H1 (cell line): ENCODE data around the gene GABARAPL1. TPM values are rescaled to one million over a fixed set of nuclear protein-coding genes. Genes with fewer than 3 reads are reported as not detected.

Experiments used
- CTCF ChIP-seq, 3 experiments: IDR thresholded peaks; 1 replicate in 2 of 3; 2 replicates in 1 of 3; pipeline versions ENCODE4 v1.5.1 to v1.6.1; 2011; ENCODE audit warnings: low read length in 3 of 3, mild to moderate bottlenecking in 3 of 3, inconsistent platforms in 2 of 3, low read depth in 1 of 3, moderate library complexity in 1 of 3; ENCODE audit not compliant: insufficient read depth in 1 of 3; ENCODE audit errors: control extremely low read depth in 1 of 3
- EZH2 ChIP-seq: fragments of 200-600 bp; sonication (generic); IDR thresholded peaks from 2 replicates; pipeline ENCODE4 v1.7.1; 2012; ENCODE audit warnings: low read depth, mild to moderate bottlenecking, moderate library complexity, low read length, inconsistent platforms; ENCODE audit not compliant: severe bottlenecking
- MAFK ChIP-seq: IDR thresholded peaks from 2 replicates; pipeline ENCODE4 v1.6.1; 2012; ENCODE audit warnings: low read depth, mild to moderate bottlenecking, improper control_type of control experiment, low read length
- SUZ12 ChIP-seq: fragments of 200-600 bp; sonication (generic); IDR thresholded peaks from 2 replicates; pipeline ENCODE4 v1.6.1; 2012; ENCODE audit warnings: mild to moderate bottlenecking, inconsistent platforms, low read length, moderate library complexity, mixed read lengths
- polyA plus RNA-seq, 7 experiments: library from polyadenylated mRNA; depleted of rRNA in 3 of 7; stranded (reverse) in 5 of 7; unstranded in 2 of 7; fragments of >200 nt in 5 of 7; fragments of 200-250 nt in 2 of 7; gene quantifications; 1 replicate in 5 of 7; 2 replicates in 1 of 7; 4 replicates in 1 of 7; pipeline versions ENCODE4 v1.2.1 to v1.2.3, GENCODE V29; 2011 to 2013; ENCODE audit warnings: missing spikeins in 2 of 7, mixed read lengths in 2 of 7
- total RNA-seq: library from RNA; stranded (reverse); fragmentation: NEBNext Ultra II Directional; extraction: Animal tissue kit (Norgen Biotek cat#: 25700); gene quantifications from 2 replicates; pipeline ENCODE4 v1.2.1, GENCODE V29; 2021
- TF ChIP-seq, protein P1 (sequence below): fragments of 300-600 bp; sonication (generic); IDR thresholded peaks from 2 replicates; pipeline ENCODE4 v1.7.1; 2012; ENCODE audit warnings: low read length, moderate library complexity, mild to moderate bottlenecking, inconsistent platforms; ENCODE audit not compliant: insufficient replicate concordance
- TF ChIP-seq, protein P2 (sequence below): IDR thresholded peaks from 2 replicates; pipeline ENCODE4 v1.6.1; 2012; ENCODE audit warnings: inconsistent platforms

The GABARAPL1 gene
- total and polyA plus RNA-seq, 2 of the 8 experiments (the other 6 are each of a cell fraction or from before 2014, with no cell fraction given), result 56.1 to 87.9 TPM

- TF ChIP-seq, protein P1, sequence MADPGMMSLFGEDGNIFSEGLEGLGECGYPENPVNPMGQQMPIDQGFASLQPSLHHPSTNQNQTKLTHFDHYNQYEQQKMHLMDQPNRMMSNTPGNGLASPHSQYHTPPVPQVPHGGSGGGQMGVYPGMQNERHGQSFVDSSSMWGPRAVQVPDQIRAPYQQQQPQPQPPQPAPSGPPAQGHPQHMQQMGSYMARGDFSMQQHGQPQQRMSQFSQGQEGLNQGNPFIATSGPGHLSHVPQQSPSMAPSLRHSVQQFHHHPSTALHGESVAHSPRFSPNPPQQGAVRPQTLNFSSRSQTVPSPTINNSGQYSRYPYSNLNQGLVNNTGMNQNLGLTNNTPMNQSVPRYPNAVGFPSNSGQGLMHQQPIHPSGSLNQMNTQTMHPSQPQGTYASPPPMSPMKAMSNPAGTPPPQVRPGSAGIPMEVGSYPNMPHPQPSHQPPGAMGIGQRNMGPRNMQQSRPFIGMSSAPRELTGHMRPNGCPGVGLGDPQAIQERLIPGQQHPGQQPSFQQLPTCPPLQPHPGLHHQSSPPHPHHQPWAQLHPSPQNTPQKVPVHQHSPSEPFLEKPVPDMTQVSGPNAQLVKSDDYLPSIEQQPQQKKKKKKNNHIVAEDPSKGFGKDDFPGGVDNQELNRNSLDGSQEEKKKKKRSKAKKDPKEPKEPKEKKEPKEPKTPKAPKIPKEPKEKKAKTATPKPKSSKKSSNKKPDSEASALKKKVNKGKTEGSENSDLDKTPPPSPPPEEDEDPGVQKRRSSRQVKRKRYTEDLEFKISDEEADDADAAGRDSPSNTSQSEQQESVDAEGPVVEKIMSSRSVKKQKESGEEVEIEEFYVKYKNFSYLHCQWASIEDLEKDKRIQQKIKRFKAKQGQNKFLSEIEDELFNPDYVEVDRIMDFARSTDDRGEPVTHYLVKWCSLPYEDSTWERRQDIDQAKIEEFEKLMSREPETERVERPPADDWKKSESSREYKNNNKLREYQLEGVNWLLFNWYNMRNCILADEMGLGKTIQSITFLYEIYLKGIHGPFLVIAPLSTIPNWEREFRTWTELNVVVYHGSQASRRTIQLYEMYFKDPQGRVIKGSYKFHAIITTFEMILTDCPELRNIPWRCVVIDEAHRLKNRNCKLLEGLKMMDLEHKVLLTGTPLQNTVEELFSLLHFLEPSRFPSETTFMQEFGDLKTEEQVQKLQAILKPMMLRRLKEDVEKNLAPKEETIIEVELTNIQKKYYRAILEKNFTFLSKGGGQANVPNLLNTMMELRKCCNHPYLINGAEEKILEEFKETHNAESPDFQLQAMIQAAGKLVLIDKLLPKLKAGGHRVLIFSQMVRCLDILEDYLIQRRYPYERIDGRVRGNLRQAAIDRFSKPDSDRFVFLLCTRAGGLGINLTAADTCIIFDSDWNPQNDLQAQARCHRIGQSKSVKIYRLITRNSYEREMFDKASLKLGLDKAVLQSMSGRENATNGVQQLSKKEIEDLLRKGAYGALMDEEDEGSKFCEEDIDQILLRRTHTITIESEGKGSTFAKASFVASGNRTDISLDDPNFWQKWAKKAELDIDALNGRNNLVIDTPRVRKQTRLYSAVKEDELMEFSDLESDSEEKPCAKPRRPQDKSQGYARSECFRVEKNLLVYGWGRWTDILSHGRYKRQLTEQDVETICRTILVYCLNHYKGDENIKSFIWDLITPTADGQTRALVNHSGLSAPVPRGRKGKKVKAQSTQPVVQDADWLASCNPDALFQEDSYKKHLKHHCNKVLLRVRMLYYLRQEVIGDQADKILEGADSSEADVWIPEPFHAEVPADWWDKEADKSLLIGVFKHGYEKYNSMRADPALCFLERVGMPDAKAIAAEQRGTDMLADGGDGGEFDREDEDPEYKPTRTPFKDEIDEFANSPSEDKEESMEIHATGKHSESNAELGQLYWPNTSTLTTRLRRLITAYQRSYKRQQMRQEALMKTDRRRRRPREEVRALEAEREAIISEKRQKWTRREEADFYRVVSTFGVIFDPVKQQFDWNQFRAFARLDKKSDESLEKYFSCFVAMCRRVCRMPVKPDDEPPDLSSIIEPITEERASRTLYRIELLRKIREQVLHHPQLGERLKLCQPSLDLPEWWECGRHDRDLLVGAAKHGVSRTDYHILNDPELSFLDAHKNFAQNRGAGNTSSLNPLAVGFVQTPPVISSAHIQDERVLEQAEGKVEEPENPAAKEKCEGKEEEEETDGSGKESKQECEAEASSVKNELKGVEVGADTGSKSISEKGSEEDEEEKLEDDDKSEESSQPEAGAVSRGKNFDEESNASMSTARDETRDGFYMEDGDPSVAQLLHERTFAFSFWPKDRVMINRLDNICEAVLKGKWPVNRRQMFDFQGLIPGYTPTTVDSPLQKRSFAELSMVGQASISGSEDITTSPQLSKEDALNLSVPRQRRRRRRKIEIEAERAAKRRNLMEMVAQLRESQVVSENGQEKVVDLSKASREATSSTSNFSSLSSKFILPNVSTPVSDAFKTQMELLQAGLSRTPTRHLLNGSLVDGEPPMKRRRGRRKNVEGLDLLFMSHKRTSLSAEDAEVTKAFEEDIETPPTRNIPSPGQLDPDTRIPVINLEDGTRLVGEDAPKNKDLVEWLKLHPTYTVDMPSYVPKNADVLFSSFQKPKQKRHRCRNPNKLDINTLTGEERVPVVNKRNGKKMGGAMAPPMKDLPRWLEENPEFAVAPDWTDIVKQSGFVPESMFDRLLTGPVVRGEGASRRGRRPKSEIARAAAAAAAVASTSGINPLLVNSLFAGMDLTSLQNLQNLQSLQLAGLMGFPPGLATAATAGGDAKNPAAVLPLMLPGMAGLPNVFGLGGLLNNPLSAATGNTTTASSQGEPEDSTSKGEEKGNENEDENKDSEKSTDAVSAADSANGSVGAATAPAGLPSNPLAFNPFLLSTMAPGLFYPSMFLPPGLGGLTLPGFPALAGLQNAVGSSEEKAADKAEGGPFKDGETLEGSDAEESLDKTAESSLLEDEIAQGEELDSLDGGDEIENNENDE, result no peak
- TF ChIP-seq CTCF (IDR thresholded peaks at IDR 0.05; ENCODE audit: control extremely low read depth in 1 of 3, insufficient read depth in 1 of 3, low read depth in 1 of 3, low read length in 3 of 3) (no peak), SUZ12 (no peak), EZH2 (no peak), MAFK (peak; percentile 66; the same call in 1 of the 2 replicates)
- TF ChIP-seq, protein P2, sequence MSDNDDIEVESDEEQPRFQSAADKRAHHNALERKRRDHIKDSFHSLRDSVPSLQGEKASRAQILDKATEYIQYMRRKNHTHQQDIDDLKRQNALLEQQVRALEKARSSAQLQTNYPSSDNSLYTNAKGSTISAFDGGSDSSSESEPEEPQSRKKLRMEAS, result peak; percentile 64
Measured at GRCh38 chr12:10211940-10212738, 538 bp upstream of the GABARAPL1 start (continued).
